ENCODE measurements around the gene U2AF1L4. TPM values are rescaled to one million over a fixed set of nuclear protein-coding genes. Genes with fewer than 3 reads are reported as not detected.

Gene U2AF1L4
- total and polyA plus RNA-seq, 2 of the 4 experiments (the other 2 are of a cell fraction) = 6.1 to 15.0 TPM

DNA sequence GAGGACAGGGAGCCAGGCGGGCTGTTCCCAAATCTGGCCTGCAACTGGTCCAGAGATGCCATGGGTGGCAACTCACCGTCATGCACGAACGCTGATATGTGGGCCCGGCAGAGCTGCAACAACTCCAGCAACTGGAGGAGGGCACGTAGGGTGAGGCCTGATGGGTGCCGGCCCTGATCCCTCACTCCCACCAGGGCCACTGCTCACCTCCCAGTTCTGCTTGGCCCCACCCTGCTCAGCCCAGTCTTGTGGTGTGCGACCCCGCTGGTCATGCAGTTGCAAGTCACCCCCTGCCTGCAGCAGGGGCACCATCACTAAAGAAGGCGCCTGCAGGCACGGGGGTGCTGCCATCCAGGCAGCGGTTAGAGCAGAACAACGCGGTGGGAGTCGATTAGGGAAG lies 47.1 kb upstream of the U2AF1L4 start:
- H3K23ac ChIP-seq (ENCODE audit: low read depth, low read length) = no peak overlapping the region
- H2BK20ac ChIP-seq (ENCODE audit: low read depth, low read length) = no peak overlapping the region
- no peak overlapping the region for H3K27ac ChIP-seq (ENCODE audit: insufficient read depth, low read length)
- H3K4ac ChIP-seq (ENCODE audit: low read depth, low read length) = no peak overlapping the region
- H4K91ac ChIP-seq (ENCODE audit: insufficient read depth, low read depth, low read length) = no peak overlapping the region
- H3K9me1 ChIP-seq (ENCODE audit: insufficient read depth, low read length) = no peaks in the 10 kb centered on the region
- H3K27me3 ChIP-seq (ENCODE audit: control insufficient read depth, insufficient read depth, low read length) = peaks cover 18% of the 10 kb centered on the region
- H3K36me3 ChIP-seq (ENCODE audit: control insufficient read depth, insufficient read depth, low read length) = no peaks in the 10 kb centered on the region
- H2BK5ac ChIP-seq (ENCODE audit: low read depth, low read length, poor library complexity, severe bottlenecking) = no peak overlapping the region
- intact Hi-C loops (cut with micrococcal nuclease) (no loop called here), in situ Hi-C loops (cut with MboI; ENCODE audit: low sequenced_read_pairs) (no loop called here), dilution Hi-C loops (cut with HindIII; ENCODE audit: low sequenced_read_pairs, unreplicated experiment) (no loop called here)
- H3K9me3 ChIP-seq (ENCODE audit: control insufficient read depth, insufficient read depth, low read length) = no peaks in the 10 kb centered on the region
- H2AFZ ChIP-seq (replicated peaks; ENCODE audit: low read length, poor library complexity) = peak overlapping the region; percentile 2
- CTCF ChIA-PET = no interaction called here
- no peak overlapping the region for H4K8ac ChIP-seq (ENCODE audit: low read depth in 2 of 2, low read length in 2 of 2)
- no peaks in the 10 kb centered on the region for H3K79me1 ChIP-seq (ENCODE audit: low read depth in 1 of 2, low read length in 2 of 2)
- H3K14ac ChIP-seq (replicated peaks; ENCODE audit: low read depth, low read length) = no peak overlapping the region
- no peak overlapping the region for H3K4me3 ChIP-seq (ENCODE audit: insufficient read depth, low read depth, low read length)
- no peak overlapping the region for H3K9ac ChIP-seq (ENCODE audit: low read depth, low read length)
- H3K18ac ChIP-seq (ENCODE audit: low read depth, low read length) = no peak overlapping the region
- H2BK15ac ChIP-seq (ENCODE audit: low read depth, low read length) = no peak overlapping the region
- no TSS peak for BruUV-seq (replicated peaks)
- DNase-seq (no peak), ATAC-seq (ENCODE audit: low read depth) (no peak)
- 87% methylated on average over 10 of the region's 15 CpGs; no CpG with 5 or more reads in 1 of the 2 experiments for WGBS, 2 experiments (ENCODE audit: extremely low coverage in 2 of 2, insufficient read length in 1 of 2)
- H4K20me1 ChIP-seq (ENCODE audit: insufficient read depth, low read length) = no peaks in the 10 kb centered on the region
- no peak for TF ChIP-seq MAFK (IDR thresholded peaks at IDR 0.05; ENCODE audit: low read depth, low read length)
- H2AK9ac ChIP-seq (replicated peaks; ENCODE audit: low read depth, low read length, poor library complexity) = no peak overlapping the region
- H4K5ac ChIP-seq (ENCODE audit: low read depth, low read length) = no peak overlapping the region
- no peaks in the 10 kb centered on the region for H3K4me1 ChIP-seq (ENCODE audit: control insufficient read depth, insufficient read depth, low read length)
- H2BK120ac ChIP-seq (ENCODE audit: low read depth, low read length) = no peak overlapping the region
- no peak overlapping the region for H2AK5ac ChIP-seq (ENCODE audit: low read depth, low read length)
- H3K56ac ChIP-seq (ENCODE audit: extremely low read depth, insufficient read depth, low read length) = no peak overlapping the region
- POLR2A ChIA-PET (ENCODE audit: unreplicated experiment) = no interaction called here
- no peak overlapping the region for H3K4me2 ChIP-seq (ENCODE audit: low read depth, low read length)
